Measurements from ENCODE around the gene FAT2. TPM values are rescaled to one million over a fixed set of nuclear protein-coding genes. Genes with fewer than 3 reads are reported as not detected.

Gene FAT2
- total RNA-seq, 1 experiment from 2014 or later, result not detected

DNA sequence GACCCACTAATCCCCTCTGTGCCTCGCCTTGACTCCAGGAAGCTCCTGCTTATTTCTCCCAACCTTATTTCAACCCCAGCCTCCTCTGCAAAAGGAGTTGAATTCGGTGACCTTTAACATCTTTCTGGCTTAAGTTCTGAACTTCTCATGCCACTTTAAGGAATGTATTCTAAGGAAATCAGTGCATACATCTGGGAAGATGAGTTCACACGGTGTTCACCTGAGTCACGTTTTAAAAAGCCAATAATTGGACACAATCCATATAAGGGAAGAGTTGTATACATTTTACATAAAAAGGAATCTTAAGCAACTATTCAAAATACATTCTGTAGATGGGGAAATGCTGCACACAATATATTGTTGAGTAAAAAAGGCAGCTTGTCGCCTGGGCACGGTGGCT is 33.2 kb downstream of the FAT2 start:
- ChIA-PET POLR2A (ENCODE audit: low non-redundant PET) (no interaction called here), CTCF (no interaction called here)
- intact Hi-C loops (cut with micrococcal nuclease; ENCODE audit: unreplicated experiment), result no loop called here

DNA sequence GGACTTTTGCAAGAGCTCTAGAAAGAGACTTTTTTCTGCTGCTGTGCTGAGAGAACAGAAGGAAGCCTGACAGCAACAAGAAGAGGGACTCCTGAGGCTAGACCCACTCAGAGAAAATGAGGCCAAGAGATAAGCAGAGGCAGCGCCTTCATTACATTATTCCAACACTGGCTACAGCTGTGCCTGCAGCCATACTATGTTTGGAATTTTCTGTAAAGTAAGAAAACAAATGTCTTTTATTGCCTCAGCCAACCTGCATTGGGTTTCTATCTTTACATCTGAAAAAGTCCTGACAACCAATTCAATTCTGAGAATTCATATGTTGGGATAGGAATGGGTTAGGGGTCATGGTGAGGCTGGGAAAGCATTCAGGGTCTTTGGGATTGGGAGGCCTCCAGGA is 33.7 kb downstream of the FAT2 start:
- CTCF ChIA-PET, result no interaction called here
- BruUV-seq (replicated peaks), result no TSS peak
- POLR2A ChIA-PET (ENCODE audit: low non-redundant PET), result no interaction called here
- H3K36me3 ChIP-seq (ENCODE audit: insufficient read depth, low read length, poor library complexity, severe bottlenecking), result no peaks in the 10 kb centered on the region
- no peak overlapping the region for H3K27ac ChIP-seq (ENCODE audit: low read depth, low read length, poor library complexity, severe bottlenecking)
- peaks cover 39% of the 10 kb centered on the region for H3K27me3 ChIP-seq (replicated peaks; ENCODE audit: insufficient read depth, low read depth, low read length, poor library complexity)
- H3K9me3 ChIP-seq (ENCODE audit: low read depth, low read length, poor library complexity, severe bottlenecking), result no peaks in the 10 kb centered on the region
- TF ChIP-seq, protein P1, sequence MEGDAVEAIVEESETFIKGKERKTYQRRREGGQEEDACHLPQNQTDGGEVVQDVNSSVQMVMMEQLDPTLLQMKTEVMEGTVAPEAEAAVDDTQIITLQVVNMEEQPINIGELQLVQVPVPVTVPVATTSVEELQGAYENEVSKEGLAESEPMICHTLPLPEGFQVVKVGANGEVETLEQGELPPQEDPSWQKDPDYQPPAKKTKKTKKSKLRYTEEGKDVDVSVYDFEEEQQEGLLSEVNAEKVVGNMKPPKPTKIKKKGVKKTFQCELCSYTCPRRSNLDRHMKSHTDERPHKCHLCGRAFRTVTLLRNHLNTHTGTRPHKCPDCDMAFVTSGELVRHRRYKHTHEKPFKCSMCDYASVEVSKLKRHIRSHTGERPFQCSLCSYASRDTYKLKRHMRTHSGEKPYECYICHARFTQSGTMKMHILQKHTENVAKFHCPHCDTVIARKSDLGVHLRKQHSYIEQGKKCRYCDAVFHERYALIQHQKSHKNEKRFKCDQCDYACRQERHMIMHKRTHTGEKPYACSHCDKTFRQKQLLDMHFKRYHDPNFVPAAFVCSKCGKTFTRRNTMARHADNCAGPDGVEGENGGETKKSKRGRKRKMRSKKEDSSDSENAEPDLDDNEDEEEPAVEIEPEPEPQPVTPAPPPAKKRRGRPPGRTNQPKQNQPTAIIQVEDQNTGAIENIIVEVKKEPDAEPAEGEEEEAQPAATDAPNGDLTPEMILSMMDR (conservative IDR thresholded peaks at IDR 0.05; ENCODE audit: low read depth, low read length), result no peak
- intact Hi-C loops (cut with micrococcal nuclease; ENCODE audit: unreplicated experiment), result no loop called here
- no peaks in the 10 kb centered on the region for H3K4me1 ChIP-seq (ENCODE audit: insufficient read depth, low read length, poor library complexity, severe bottlenecking)
- no peak for DNase-seq (ENCODE audit: low spot score)
- H3K4me3 ChIP-seq (ENCODE audit: low read depth, low read length, poor library complexity, severe bottlenecking), result no peak overlapping the region

More for the DNA sequence above, 33.2 kb downstream of the FAT2 start:
- Histone ChIP-seq H3K4me1 (ENCODE audit: insufficient read depth, low read length, poor library complexity, severe bottlenecking) (no peaks in the 10 kb centered on the region), H3K36me3 (ENCODE audit: insufficient read depth, low read length, poor library complexity, severe bottlenecking) (no peaks in the 10 kb centered on the region), H3K27ac (ENCODE audit: low read depth, low read length, poor library complexity, severe bottlenecking) (no peak overlapping the region), H3K9me3 (ENCODE audit: low read depth, low read length, poor library complexity, severe bottlenecking) (no peaks in the 10 kb centered on the region), H3K4me3 (ENCODE audit: low read depth, low read length, poor library complexity, severe bottlenecking) (no peak overlapping the region), H3K27me3 (replicated peaks; ENCODE audit: insufficient read depth, low read depth, low read length, poor library complexity) (peaks cover 39% of the 10 kb centered on the region)
- TF ChIP-seq EZH2 (IDR thresholded peaks at IDR 0.05; ENCODE audit: borderline replicate concordance, low read depth, low read length, poor library complexity, severe bottlenecking), result no peak
- TF ChIP-seq, protein P1 (conservative IDR thresholded peaks at IDR 0.05; ENCODE audit: low read depth, low read length), result no peak
- no peak for DNase-seq (ENCODE audit: low spot score)
- no TSS peak for BruUV-seq (replicated peaks)

DNA sequence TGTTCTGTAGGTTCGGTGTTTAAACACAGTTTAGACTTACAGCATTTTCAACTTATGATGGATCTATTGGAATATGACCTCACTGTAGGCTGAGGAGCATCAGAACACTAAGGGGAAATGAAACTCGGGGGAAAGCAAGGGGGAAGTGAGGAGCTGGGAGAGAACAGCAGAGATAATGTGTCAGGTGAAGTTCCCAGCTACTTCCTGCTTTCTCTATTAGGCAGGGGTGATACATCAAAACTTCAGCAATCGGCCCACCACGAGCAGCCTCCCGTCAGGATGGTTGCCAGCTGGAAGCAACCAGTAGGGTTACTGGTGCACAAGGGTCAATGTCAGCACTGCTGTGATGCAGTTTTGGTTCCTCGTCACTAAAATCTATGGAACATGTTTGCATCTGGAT is 34.3 kb downstream of the FAT2 start:
- Histone ChIP-seq H3K27me3 (replicated peaks; ENCODE audit: insufficient read depth, low read depth, low read length, poor library complexity) (peaks cover 33% of the 10 kb centered on the region), H3K27ac (ENCODE audit: low read depth, low read length, poor library complexity, severe bottlenecking) (no peak overlapping the region), H3K4me1 (ENCODE audit: insufficient read depth, low read length, poor library complexity, severe bottlenecking) (no peaks in the 10 kb centered on the region), H3K36me3 (ENCODE audit: insufficient read depth, low read length, poor library complexity, severe bottlenecking) (no peaks in the 10 kb centered on the region), H3K9me3 (ENCODE audit: low read depth, low read length, poor library complexity, severe bottlenecking) (no peaks in the 10 kb centered on the region), H3K4me3 (ENCODE audit: low read depth, low read length, poor library complexity, severe bottlenecking) (no peak overlapping the region)
- TF ChIP-seq EZH2 (IDR thresholded peaks at IDR 0.05; ENCODE audit: borderline replicate concordance, low read depth, low read length, poor library complexity, severe bottlenecking), result no peak
- TF ChIP-seq, protein P1 (conservative IDR thresholded peaks at IDR 0.05; ENCODE audit: low read depth, low read length), result no peak
- ChIA-PET POLR2A (ENCODE audit: low non-redundant PET) (no interaction called here), CTCF (no interaction called here)
- intact Hi-C loops (cut with micrococcal nuclease; ENCODE audit: unreplicated experiment), result no loop called here
- BruUV-seq (replicated peaks), result no TSS peak
- DNase-seq (ENCODE audit: low spot score), result no peak
